Keratinocyte (primary cell): Measurements from ENCODE around the gene MTMR11. TPM values are rescaled to one million over a fixed set of nuclear protein-coding genes. Genes with fewer than 3 reads are reported as not detected.

Source experiments
- DNase-seq: peaks from one replicate; pipeline ENCODE4 v3.0.0-alpha.2; 2011; ENCODE audit warnings: low read depth, missing footprints, low spot score
- FAIRE-seq: peaks from 2 replicates; lab custom pipeline; 2011; peaks lifted over from hg19 to GRCh38; lab: Jason Lieb, UNC
- H2AFZ ChIP-seq: 2 replicates; pipeline ENCODE4 v1.6.0; 2012; ENCODE audit warnings: low read length, control low read depth, inconsistent platforms; ENCODE audit not compliant: control insufficient read depth
- H3K27ac ChIP-seq: 2 replicates; pipeline ENCODE4 v1.5.1; 2011; ENCODE audit warnings: low read length; ENCODE audit not compliant: control insufficient read depth, insufficient read depth
- H3K27me3 ChIP-seq: 3 replicates; pipeline ENCODE4 v1.6.0; 2011; ENCODE audit warnings: low read length; ENCODE audit not compliant: control insufficient read depth, insufficient read depth; ENCODE audit errors: extremely low read depth
- H3K36me3 ChIP-seq, 2 experiments: 2 replicates in 1 of 2; 3 replicates in 1 of 2; pipeline ENCODE4 v1.5.1; 2011; ENCODE audit warnings: low read length in 2 of 2, mild to moderate bottlenecking in 1 of 2; ENCODE audit not compliant: control insufficient read depth in 2 of 2, insufficient read depth in 2 of 2; ENCODE audit errors: extremely low read depth in 1 of 2
- H3K4me1 ChIP-seq: 3 replicates; pipeline ENCODE4 v1.5.1; 2011; ENCODE audit warnings: low read length; ENCODE audit not compliant: control insufficient read depth, insufficient read depth; ENCODE audit errors: extremely low read depth
- H3K4me2 ChIP-seq: 3 replicates; pipeline ENCODE4 v1.6.0; 2011; ENCODE audit warnings: low read depth, low read length; ENCODE audit not compliant: control insufficient read depth, insufficient read depth; ENCODE audit errors: extremely low read depth
- H3K4me3 ChIP-seq, 3 experiments: fragments of 200-600 bp in 1 of 3; sonication (generic) in 1 of 3; 2 replicates in 2 of 3; 3 replicates in 1 of 3; pipeline ENCODE4 v1.5.1; 2011 to 2016; ENCODE audit warnings: low read length in 3 of 3, mild to moderate bottlenecking in 3 of 3, control low read depth in 2 of 3, inconsistent platforms in 1 of 3, low read depth in 1 of 3, mixed read lengths in 1 of 3, mixed run types in 1 of 3, moderate library complexity in 1 of 3; ENCODE audit not compliant: control insufficient read depth in 2 of 3, insufficient read depth in 2 of 3; ENCODE audit errors: extremely low read depth in 1 of 3
- H3K79me2 ChIP-seq: 2 replicates; pipeline ENCODE4 v1.6.0; 2012; ENCODE audit warnings: low read length; ENCODE audit not compliant: control insufficient read depth, insufficient read depth
- H3K9ac ChIP-seq: 3 replicates; pipeline ENCODE4 v1.6.0; 2011; ENCODE audit warnings: low read length; ENCODE audit not compliant: control insufficient read depth, insufficient read depth; ENCODE audit errors: extremely low read depth
- H3K9me1 ChIP-seq: 3 replicates; pipeline ENCODE4 v1.6.0; 2011; ENCODE audit warnings: low read length; ENCODE audit not compliant: control insufficient read depth, insufficient read depth; ENCODE audit errors: extremely low read depth
- H3K9me3 ChIP-seq: 2 replicates; pipeline ENCODE4 v1.5.1; 2012; ENCODE audit warnings: low read depth, low read length; ENCODE audit not compliant: control insufficient read depth
- H4K20me1 ChIP-seq: 3 replicates; pipeline ENCODE4 v1.6.0; 2011; ENCODE audit warnings: low read length; ENCODE audit not compliant: control insufficient read depth, insufficient read depth; ENCODE audit errors: extremely low read depth
- CTCF ChIP-seq, 3 experiments: IDR thresholded peaks in 1 of 3; conservative IDR thresholded peaks in 1 of 3; optimal IDR thresholded peaks in 1 of 3; 2 replicates in 2 of 3; 3 replicates in 1 of 3; pipeline versions ENCODE3 to v1.5.1; 2011; ENCODE audit warnings: low read length in 3 of 3, mild to moderate bottlenecking in 3 of 3, moderate library complexity in 2 of 3, control low read depth in 1 of 3, inconsistent platforms in 1 of 3; ENCODE audit not compliant: insufficient read depth in 2 of 3; ENCODE audit errors: extremely low read depth in 1 of 3
- EZH2 ChIP-seq: IDR thresholded peaks from one replicate; pipeline ENCODE4 v1.6.1; 2012; ENCODE audit warnings: inconsistent platforms, mild to moderate bottlenecking, low read length, moderate library complexity
- dilution Hi-C: fragments of 300-500 bp; cut with MboI; formaldehyde crosslinking; loops from one replicate; pipeline ENCODE4 v1.7.0; 2020; ENCODE audit warnings: low sequenced_read_pairs; ENCODE audit not compliant: extremely low pct_ligation_motif_present
- polyA plus RNA-seq, 5 experiments: library from polyadenylated mRNA; depleted of rRNA in 3 of 5; stranded (reverse) in 3 of 5; stranded (forward) in 1 of 5; unstranded in 1 of 5; fragments of >200 nt; gene quantifications; 1 replicate in 1 of 5; 2 replicates in 3 of 5; 3 replicates in 1 of 5; pipeline versions ENCODE4 v1.2.1 to v1.2.3, GENCODE V29; 2011 to 2012; ENCODE audit warnings: missing spikeins in 2 of 5, low read depth in 1 of 5, low replicate concordance in 1 of 5

Gene MTMR11
- polyA plus RNA-seq, 1 donor (not counting 4 experiments of a cell fraction or from before 2014, with no cell fraction given) = 11.8 TPM

GRCh38 chr1:149966405-149966804 is 29.7 kb upstream of the MTMR11 start:
- no peak for DNase-seq
- FAIRE-seq = no peak
- Histone ChIP-seq H3K4me2 (no peak overlapping the region), H3K9me1 (no peaks in the 10 kb centered on the region), H3K9ac (no peak overlapping the region), H2AFZ (no peak overlapping the region), H3K27me3 (no peaks in the 10 kb centered on the region), H4K20me1 (no peaks in the 10 kb centered on the region), H3K9me3 (no peaks in the 10 kb centered on the region), H3K79me2 (no peaks in the 10 kb centered on the region), H3K4me1 (peaks cover 3% of the 10 kb centered on the region), H3K4me3 (no peak overlapping the region), H3K27ac (no peak overlapping the region), H3K36me3 (peaks cover 15 to 21% of the 10 kb centered on the region in 2 experiments)
- dilution Hi-C loops = no loop called here
- no peak for TF ChIP-seq EZH2
- TF ChIP-seq CTCF (optimal IDR thresholded peaks at IDR 0.05 in 1 of 3, IDR thresholded peaks at IDR 0.05 in 1 of 3, conservative IDR thresholded peaks at IDR 0.05 in 1 of 3; ENCODE audit: extremely low read depth in 1 of 3, insufficient read depth in 2 of 3, low read length in 3 of 3) = no peak

GRCh38 chr1:149965440-149965839 is 28.8 kb upstream of the MTMR11 start:
- peaks cover 9 to 20% of the 10 kb centered on the region in 2 experiments for H3K36me3 ChIP-seq
- no peak for DNase-seq
- no peak overlapping the region for H3K9ac ChIP-seq
- no peak overlapping the region for H3K4me2 ChIP-seq
- H3K27me3 ChIP-seq = no peaks in the 10 kb centered on the region
- H3K4me3 ChIP-seq = no peak overlapping the region
- no peak overlapping the region for H2AFZ ChIP-seq
- peaks cover 3% of the 10 kb centered on the region for H3K4me1 ChIP-seq
- no peaks in the 10 kb centered on the region for H3K79me2 ChIP-seq
- H4K20me1 ChIP-seq = no peaks in the 10 kb centered on the region
- TF ChIP-seq CTCF (optimal IDR thresholded peaks at IDR 0.05 in 1 of 3, IDR thresholded peaks at IDR 0.05 in 1 of 3, conservative IDR thresholded peaks at IDR 0.05 in 1 of 3; ENCODE audit: extremely low read depth in 1 of 3, insufficient read depth in 2 of 3, low read length in 3 of 3) (no peak), EZH2 (no peak)
- no peak overlapping the region for H3K27ac ChIP-seq
- H3K9me1 ChIP-seq = no peaks in the 10 kb centered on the region
- dilution Hi-C loops = no loop called here
- FAIRE-seq = no peak
- H3K9me3 ChIP-seq = no peaks in the 10 kb centered on the region
